Subcutaneous adipose tissue (tissue), 4 donors: ENCODE results near the gene ASIC3. TPM values are rescaled to one million over a fixed set of nuclear protein-coding genes. Genes with fewer than 3 reads are reported as not detected.

Source experiments
- CTCF ChIP-seq: fragments of 450-650 bp; IDR thresholded peaks from one replicate; pipeline ENCODE4 v1.5.1; 2016; ENCODE audit warnings: low read depth, mild to moderate bottlenecking, control low read depth, antibody characterized with exemption, moderate library complexity
- total RNA-seq, 4 donors: library from RNA; depleted of rRNA; stranded (reverse); fragments of >200 nt; gene quantifications; one replicate each; pipeline ENCODE4 v1.1.0, GENCODE V29; 2016

ASIC3 gene
- total RNA-seq, 4 donors from 2014 or later = 0.34 to 1.1 (median 0.44) TPM; not detected in 1

GRCh38 chr7:151032936-151033863, 15.1 kb upstream of the ASIC3 start:
- TF ChIP-seq CTCF = no peak

- TF ChIP-seq CTCF = no peak
Observed at GRCh38 chr7:151033864-151034249, 14.5 kb upstream of the ASIC3 start.

GRCh38 chr7:151034312-151035025, 13.9 kb upstream of the ASIC3 start:
- TF ChIP-seq CTCF = no peak

GRCh38 chr7:151035026-151035717, 13.2 kb upstream of the ASIC3 start:
- TF ChIP-seq CTCF = no peak

GRCh38 chr7:151035902-151036301, 12.4 kb upstream of the ASIC3 start:
- TF ChIP-seq CTCF = no peak

- TF ChIP-seq CTCF = no peak
Observed at GRCh38 chr7:151038951-151039849, 9.1 kb upstream of the ASIC3 start.
